HepG2 (cell line): ENCODE data around the gene E2F1. TPM values are rescaled to one million over a fixed set of nuclear protein-coding genes. Genes with fewer than 3 reads are reported as not detected.
A peak's percentile ranks its signal among the peaks of the same experiment; 100 is the strongest.

Experiments
- FOXP1 ChIP-seq, 2 experiments: fragments of 450-650 bp in 1 of 2; IDR thresholded peaks; 2 replicates each; pipeline ENCODE4 v1.6.1; 2017 to 2018; ENCODE audit warnings: antibody characterized with exemption in 1 of 2
- GABPA ChIP-seq, 2 experiments: IDR thresholded peaks; 2 replicates each; pipeline ENCODE4 v1.6.1; 2011 to 2016; ENCODE audit warnings: low read depth in 2 of 2, low read length in 1 of 2, missing biosample characterization in 1 of 2, missing genetic modification characterization in 1 of 2
- HDAC2 ChIP-seq: sonication (generic); formaldehyde crosslinking; IDR thresholded peaks from 2 replicates; pipeline ENCODE4 v1.4.0; 2020; ENCODE audit warnings: missing genetic modification reagents
- KAT2B ChIP-seq: fragments of 150-350 bp; IDR thresholded peaks from 2 replicates; pipeline ENCODE4 v1.6.1; 2014; ENCODE audit warnings: low read depth, low read length, borderline replicate concordance
- LCORL ChIP-seq, 2 experiments: fragments of 450-650 bp in 1 of 2; sonication (generic) in 1 of 2; formaldehyde crosslinking in 1 of 2; IDR thresholded peaks; 2 replicates each; pipeline versions ENCODE4 v1.5.0 to v1.6.1; 2017 to 2020; ENCODE audit warnings: antibody characterized with exemption in 1 of 2, missing genetic modification reagents in 1 of 2
- MLXIP ChIP-seq: sonication (generic); formaldehyde crosslinking; IDR thresholded peaks from 2 replicates; pipeline ENCODE4 v1.9.0; 2021; ENCODE audit warnings: missing genetic modification reagents, borderline replicate concordance
- NCOA2 ChIP-seq: sonication (generic); formaldehyde crosslinking; IDR thresholded peaks from 2 replicates; pipeline ENCODE4 v1.8.0; 2022; ENCODE audit warnings: inconsistent platforms
- NKX3-1 ChIP-seq: sonication (generic); formaldehyde crosslinking; IDR thresholded peaks from 2 replicates; pipeline ENCODE4 v1.5.0; 2020; ENCODE audit warnings: missing genetic modification reagents
- PRPF4 ChIP-seq: fragments of 200-400 bp; formaldehyde crosslinking; IDR thresholded peaks from 2 replicates; pipeline ENCODE4 v1.6.1; 2016; ENCODE audit warnings: low read length, low read depth; ENCODE audit not compliant: poor library complexity, severe bottlenecking
- SP2 ChIP-seq: sonication (generic); formaldehyde crosslinking; IDR thresholded peaks from 2 replicates; pipeline ENCODE4 v1.5.1; 2020; ENCODE audit warnings: mild to moderate bottlenecking, missing genetic modification reagents
- SYNCRIP ChIP-seq: fragments of 200-400 bp; formaldehyde crosslinking; IDR thresholded peaks from 2 replicates; pipeline ENCODE4 v1.6.1; 2018; ENCODE audit warnings: mild to moderate bottlenecking, low read depth, low read length; ENCODE audit not compliant: insufficient read depth
- TBL1XR1 ChIP-seq: fragments of 150-350 bp; IDR thresholded peaks from 2 replicates; pipeline ENCODE4 v1.6.1; 2014; ENCODE audit warnings: borderline replicate concordance, low read length; ENCODE audit not compliant: partially characterized antibody
- ZBTB3 ChIP-seq: sonication (generic); formaldehyde crosslinking; IDR thresholded peaks from 2 replicates; pipeline ENCODE4 v1.4.0; 2020; ENCODE audit warnings: low read depth, mild to moderate bottlenecking, moderate library complexity, missing genetic modification reagents, borderline replicate concordance
- ZNF207 ChIP-seq: fragments of 450-650 bp; IDR thresholded peaks from 2 replicates; pipeline ENCODE4 v1.6.1; 2016; ENCODE audit warnings: antibody characterized with exemption, borderline replicate concordance
- ZNF225 ChIP-seq: sonication (generic); formaldehyde crosslinking; IDR thresholded peaks from 2 replicates; pipeline ENCODE4 v1.4.0; 2020; ENCODE audit warnings: mild to moderate bottlenecking, missing genetic modification reagents
- ZNF251 ChIP-seq: sonication (generic); formaldehyde crosslinking; IDR thresholded peaks from 2 replicates; pipeline ENCODE4 v1.9.0; 2021; ENCODE audit warnings: mild to moderate bottlenecking, missing genetic modification reagents
- ZNF329 ChIP-seq: sonication (generic); formaldehyde crosslinking; IDR thresholded peaks from 2 replicates; pipeline ENCODE4 v1.9.0; 2021; ENCODE audit warnings: low read depth, mild to moderate bottlenecking, missing genetic modification reagents
- ZNF350 ChIP-seq: sonication (generic); formaldehyde crosslinking; IDR thresholded peaks from 2 replicates; pipeline ENCODE4 v1.4.0; 2020; ENCODE audit warnings: mild to moderate bottlenecking, low read depth, missing genetic modification reagents, borderline replicate concordance
- ZNF367 ChIP-seq: sonication (generic); formaldehyde crosslinking; IDR thresholded peaks from 2 replicates; pipeline ENCODE4 v1.4.0; 2020; ENCODE audit warnings: missing genetic modification reagents, borderline replicate concordance
- ZNF589 ChIP-seq: sonication (generic); formaldehyde crosslinking; conservative IDR thresholded peaks from 2 replicates; pipeline ENCODE4 v1.8.0; 2022; ENCODE audit warnings: mild to moderate bottlenecking, moderate library complexity, missing genetic modification reagents
- ZSCAN29 ChIP-seq: sonication (generic); formaldehyde crosslinking; conservative IDR thresholded peaks from 2 replicates; pipeline ENCODE4 v1.4.0; 2020; ENCODE audit warnings: mild to moderate bottlenecking, missing genetic modification reagents
- polyA plus RNA-seq, 8 experiments: library from polyadenylated mRNA; depleted of rRNA in 3 of 8; stranded (reverse) in 7 of 8; unstranded in 1 of 8; fragments of >200 nt; fragmentation: Illumina TruSeq in 4 of 8; extraction: Trizol in 4 of 8; gene quantifications; 2 replicates each; pipeline versions ENCODE4 v1.2.1 to v1.2.3, GENCODE V29; 2011 to 2016; ENCODE audit warnings: low read depth in 4 of 8, missing spikeins in 1 of 8, mixed read lengths in 1 of 8; ENCODE audit not compliant: insufficient read depth in 1 of 8
- total RNA-seq, 5 experiments: library from RNA; depleted of rRNA; stranded (reverse); fragments of >200 nt; fragmentation: Illumina TruSeq; extraction: Trizol; gene quantifications; 2 replicates each; pipeline ENCODE4 v1.2.3, GENCODE V29; 2016; ENCODE audit warnings: low read depth in 1 of 5
- TF ChIP-seq, protein P1 (sequence below): sonication (generic); formaldehyde crosslinking; IDR thresholded peaks from 2 replicates; pipeline ENCODE4 v1.8.1; 2023; ENCODE audit warnings: missing genetic modification reagents, inconsistent platforms, borderline replicate concordance

The E2F1 gene
- total and polyA plus RNA-seq, 2 of the 13 experiments (the other 11 are each of a cell fraction or from before 2014, with no cell fraction given), result 25.5 to 39.4 TPM

GRCh38 chr20:33653218-33653899 is 32.8 kb downstream of the E2F1 start (continued):
- TF ChIP-seq ZNF251 (CRISPR knock-in tag) (no peak), ZNF225 (CRISPR knock-in tag) (no peak), ZNF350 (CRISPR knock-in tag) (peak; percentile 59; the same call in 1 of the 2 replicates), TBL1XR1 (no peak), ZNF207 (no peak), ZNF367 (CRISPR knock-in tag) (0 out of 2 replicates have a peak, but pooled peaks have one; percentile 1), NCOA2 (CRISPR knock-in tag) (peak; percentile 52), ZNF589 (no peak; the same call in 1 of the 2 replicates), HDAC2 (CRISPR knock-in tag) (peak; percentile 53; the same call in 1 of the 2 replicates), MLXIP (CRISPR knock-in tag) (no peak), KAT2B (no peak), PRPF4 (no peak), LCORL (IDR thresholded peaks at IDR 0.05) (no peak), LCORL (CRISPR knock-in tag; IDR thresholded peaks at IDR 0.05) (no peak; the same call in 1 of the 2 replicates), SP2 (no peak), GABPA (IDR thresholded peaks at IDR 0.05; ENCODE audit: low read depth, low read length) (no peak), GABPA (CRISPR knock-in tag; IDR thresholded peaks at IDR 0.05; ENCODE audit: low read depth) (no peak; the same call in 1 of the 2 replicates), FOXP1 (IDR thresholded peaks at IDR 0.05) (no peak), FOXP1 (CRISPR knock-in tag; IDR thresholded peaks at IDR 0.05) (no peak), ZNF329 (peak; percentile 52; the same call in 1 of the 2 replicates), NKX3-1 (CRISPR knock-in tag) (no peak), ZBTB3 (no peak), ZSCAN29 (CRISPR knock-in tag) (0 out of 2 replicates have a peak, but pooled peaks have one; percentile 46), SYNCRIP (no peak)
- TF ChIP-seq, protein P1, sequence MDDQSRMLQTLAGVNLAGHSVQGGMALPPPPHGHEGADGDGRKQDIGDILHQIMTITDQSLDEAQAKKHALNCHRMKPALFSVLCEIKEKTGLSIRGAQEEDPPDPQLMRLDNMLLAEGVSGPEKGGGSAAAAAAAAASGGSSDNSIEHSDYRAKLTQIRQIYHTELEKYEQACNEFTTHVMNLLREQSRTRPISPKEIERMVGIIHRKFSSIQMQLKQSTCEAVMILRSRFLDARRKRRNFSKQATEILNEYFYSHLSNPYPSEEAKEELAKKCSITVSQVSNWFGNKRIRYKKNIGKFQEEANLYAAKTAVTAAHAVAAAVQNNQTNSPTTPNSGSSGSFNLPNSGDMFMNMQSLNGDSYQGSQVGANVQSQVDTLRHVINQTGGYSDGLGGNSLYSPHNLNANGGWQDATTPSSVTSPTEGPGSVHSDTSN, result no peak
